Osteocyte (in vitro differentiated cells): ENCODE measurements around the gene CIAO2B. TPM values are rescaled to one million over a fixed set of nuclear protein-coding genes. Genes with fewer than 3 reads are reported as not detected.
"Not testable (repeated sequence)": the region's sequence is repeated elsewhere in the genome, so short reads cannot be mapped to it uniquely, and the experiment has no call there.

Experiments used
- DNase-seq: peaks from one replicate; pipeline ENCODE4 v3.0.0; 2021; ENCODE audit warnings: mixed read lengths; ENCODE audit not compliant: unreplicated experiment; ENCODE audit errors: extremely low spot score
- H3K27ac Mint-ChIP-seq: one replicate; pipeline ENCODE4 v1.8.0; 2021; ENCODE audit warnings: mild to moderate bottlenecking, mixed read lengths; ENCODE audit not compliant: unreplicated experiment
- H3K27me3 Mint-ChIP-seq: one replicate; pipeline ENCODE4 v1.8.0; 2021; ENCODE audit warnings: mixed read lengths; ENCODE audit not compliant: unreplicated experiment
- H3K36me3 Mint-ChIP-seq: one replicate; pipeline ENCODE4 v1.8.0; 2021; ENCODE audit warnings: mixed read lengths; ENCODE audit not compliant: unreplicated experiment
- H3K4me1 Mint-ChIP-seq: one replicate; pipeline ENCODE4 v1.8.0; 2021; ENCODE audit warnings: mixed read lengths; ENCODE audit not compliant: unreplicated experiment
- H3K4me3 Mint-ChIP-seq: one replicate; pipeline ENCODE4 v1.8.0; 2021; ENCODE audit warnings: mild to moderate bottlenecking, moderate library complexity, mixed read lengths; ENCODE audit not compliant: unreplicated experiment
- H3K9me3 Mint-ChIP-seq: one replicate; pipeline ENCODE4 v1.8.0; 2021; ENCODE audit warnings: mixed read lengths; ENCODE audit not compliant: unreplicated experiment
- CTCF ChIP-seq: fragments of 200-600 bp; sonication (generic); IDR thresholded peaks from 2 replicates; pipeline ENCODE4 v1.5.0; 2021; ENCODE audit warnings: antibody characterized with exemption, mild to moderate bottlenecking, moderate library complexity
- total RNA-seq: library from RNA; stranded (reverse); gene quantifications from 2 replicates; pipeline ENCODE4 v1.2.1, GENCODE V29; 2021

CIAO2B gene
- total RNA-seq, 1 donor from 2014 or later, result 69.9 TPM

GRCh38 chr16:66960270-66960669, 26.1 kb upstream of the CIAO2B start:
- no peak overlapping the region for H3K27ac Mint-ChIP-seq
- no peaks in the 10 kb centered on the region for H3K9me3 Mint-ChIP-seq
- H3K4me1 Mint-ChIP-seq, result no peaks in the 10 kb centered on the region
- DNase-seq, result no peak
- no peak overlapping the region for H3K4me3 Mint-ChIP-seq
- TF ChIP-seq CTCF, result no peak
- H3K27me3 Mint-ChIP-seq, result peaks cover 28% of the 10 kb centered on the region
- H3K36me3 Mint-ChIP-seq, result no peaks in the 10 kb centered on the region

GRCh38 chr16:66959704-66960161, 25.5 kb upstream of the CIAO2B start:
- Mint-ChIP-seq H3K4me3 (no peak overlapping the region), H3K36me3 (no peaks in the 10 kb centered on the region), H3K4me1 (no peaks in the 10 kb centered on the region), H3K27me3 (peaks cover 23% of the 10 kb centered on the region), H3K27ac (no peak overlapping the region), H3K9me3 (no peaks in the 10 kb centered on the region)
- no peak for TF ChIP-seq CTCF
- DNase-seq, result no peak

- Mint-ChIP-seq H3K36me3 (no peaks in the 10 kb centered on the region), H3K9me3 (no peaks in the 10 kb centered on the region), H3K27ac (no peak overlapping the region), H3K27me3 (peaks cover 20% of the 10 kb centered on the region), H3K4me3 (no peak overlapping the region), H3K4me1 (no peaks in the 10 kb centered on the region)
- TF ChIP-seq CTCF, result no peak
- no peak for DNase-seq
These were observed 24.9 kb upstream of the CIAO2B start for GRCh38 chr16:66958857-66959703.

GRCh38 chr16:66956154-66956457, 21.9 kb upstream of the CIAO2B start:
- not testable (repeated sequence) for H3K4me1 Mint-ChIP-seq, H3K27ac Mint-ChIP-seq, H3K36me3 Mint-ChIP-seq, H3K9me3 Mint-ChIP-seq, H3K4me3 Mint-ChIP-seq, DNase-seq
- peaks cover 33% of the 10 kb centered on the region for H3K27me3 Mint-ChIP-seq

GRCh38 chr16:66955363-66956153, 21.4 kb upstream of the CIAO2B start:
- not testable (repeated sequence) for H3K9me3 Mint-ChIP-seq, H3K4me3 Mint-ChIP-seq, H3K36me3 Mint-ChIP-seq, H3K27ac Mint-ChIP-seq, DNase-seq, H3K4me1 Mint-ChIP-seq
- peaks cover 33% of the 10 kb centered on the region for H3K27me3 Mint-ChIP-seq

- no peak overlapping the region for H3K4me3 Mint-ChIP-seq
- peaks cover 9% of the 10 kb centered on the region for H3K9me3 Mint-ChIP-seq
- no peaks in the 10 kb centered on the region for H3K4me1 Mint-ChIP-seq
- H3K27me3 Mint-ChIP-seq, result peaks cover 36% of the 10 kb centered on the region
- TF ChIP-seq CTCF, result peak; percentile 83
- no peak overlapping the region for H3K27ac Mint-ChIP-seq
- no peak for DNase-seq
- peaks cover 3% of the 10 kb centered on the region for H3K36me3 Mint-ChIP-seq
These were observed 20.0 kb upstream of the CIAO2B start for GRCh38 chr16:66954097-66954659.
